ENCODE data around the gene SNX9.
A peak's percentile ranks its signal among the peaks of the same experiment; 100 is the strongest.

Gene SNX9

DNA sequence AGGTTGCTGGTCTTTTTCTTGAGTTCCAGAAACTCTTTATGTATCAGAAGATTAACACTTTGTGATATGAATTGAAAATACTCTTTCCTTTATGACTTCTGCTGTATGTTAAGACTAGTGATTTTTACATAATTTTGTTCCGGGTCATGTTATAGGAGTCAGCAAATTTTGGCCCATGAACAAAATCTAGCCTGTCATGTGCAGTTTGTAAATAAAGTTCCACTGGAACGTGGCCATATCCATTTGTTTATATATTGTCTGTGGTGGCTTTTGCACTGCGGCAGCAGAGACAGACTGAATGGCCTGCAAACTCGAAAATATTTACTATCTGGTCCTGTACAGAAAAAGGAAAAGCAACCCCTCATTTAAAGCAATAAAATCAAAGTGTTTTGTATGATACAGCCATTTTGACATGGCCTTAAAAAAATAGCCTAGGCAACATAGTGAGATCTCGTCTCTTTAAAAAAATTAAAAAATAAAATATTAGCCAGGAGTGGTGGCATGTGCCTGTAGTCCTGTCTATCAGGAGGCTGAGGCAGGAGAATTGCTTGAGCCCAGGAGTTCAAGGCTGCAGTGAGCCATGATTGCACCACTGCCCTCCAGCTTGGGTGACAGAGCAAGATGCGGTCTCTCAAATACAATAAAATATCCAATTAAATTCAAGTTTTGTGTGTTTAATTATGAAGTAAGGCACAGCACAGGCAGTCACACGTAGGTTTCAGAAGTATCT, 36.9 kb downstream of the SNX9 start:
- H3K9me2 ChIP-seq (replicated peaks; ENCODE audit: low read depth, low read length) = no peaks in the 10 kb centered on the region
- no peak overlapping the region for H3K9ac ChIP-seq (ENCODE audit: low read depth, low read length, poor library complexity, severe bottlenecking)
- H3K79me2 ChIP-seq (ENCODE audit: insufficient read depth, low read length) = no peaks in the 10 kb centered on the region
- H3K4me2 ChIP-seq (ENCODE audit: low read depth, low read length, poor library complexity, severe bottlenecking) = no peak overlapping the region
- TF ChIP-seq, protein P1, sequence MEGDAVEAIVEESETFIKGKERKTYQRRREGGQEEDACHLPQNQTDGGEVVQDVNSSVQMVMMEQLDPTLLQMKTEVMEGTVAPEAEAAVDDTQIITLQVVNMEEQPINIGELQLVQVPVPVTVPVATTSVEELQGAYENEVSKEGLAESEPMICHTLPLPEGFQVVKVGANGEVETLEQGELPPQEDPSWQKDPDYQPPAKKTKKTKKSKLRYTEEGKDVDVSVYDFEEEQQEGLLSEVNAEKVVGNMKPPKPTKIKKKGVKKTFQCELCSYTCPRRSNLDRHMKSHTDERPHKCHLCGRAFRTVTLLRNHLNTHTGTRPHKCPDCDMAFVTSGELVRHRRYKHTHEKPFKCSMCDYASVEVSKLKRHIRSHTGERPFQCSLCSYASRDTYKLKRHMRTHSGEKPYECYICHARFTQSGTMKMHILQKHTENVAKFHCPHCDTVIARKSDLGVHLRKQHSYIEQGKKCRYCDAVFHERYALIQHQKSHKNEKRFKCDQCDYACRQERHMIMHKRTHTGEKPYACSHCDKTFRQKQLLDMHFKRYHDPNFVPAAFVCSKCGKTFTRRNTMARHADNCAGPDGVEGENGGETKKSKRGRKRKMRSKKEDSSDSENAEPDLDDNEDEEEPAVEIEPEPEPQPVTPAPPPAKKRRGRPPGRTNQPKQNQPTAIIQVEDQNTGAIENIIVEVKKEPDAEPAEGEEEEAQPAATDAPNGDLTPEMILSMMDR (conservative IDR thresholded peaks at IDR 0.05; ENCODE audit: low read length) = no peak
- TF ChIP-seq EZH2phosphoT487 (IDR thresholded peaks at IDR 0.05; ENCODE audit: borderline replicate concordance) = no peak
- peaks cover 93% of the 10 kb centered on the region for H3K27me3 ChIP-seq (ENCODE audit: insufficient read depth, low read length, poor library complexity, severe bottlenecking)
- H3F3A ChIP-seq (ENCODE audit: low read depth) = no peaks in the 10 kb centered on the region
- no peak overlapping the region for H3K4me3 ChIP-seq (ENCODE audit: low read length, poor library complexity, severe bottlenecking)
- H2AFZ ChIP-seq (ENCODE audit: low read length) = no peak overlapping the region
- H4K20me1 ChIP-seq (ENCODE audit: insufficient read depth, low read length, poor library complexity, severe bottlenecking) = no peaks in the 10 kb centered on the region
- no peaks in the 10 kb centered on the region for H3K4me1 ChIP-seq (ENCODE audit: insufficient read depth, low read length, poor library complexity, severe bottlenecking)
- H3K9me3 ChIP-seq (ENCODE audit: insufficient read depth, low read depth, low read length) = no peaks in the 10 kb centered on the region
- no peaks in the 10 kb centered on the region for H3K36me3 ChIP-seq (ENCODE audit: insufficient read depth, low read length)

DNA sequence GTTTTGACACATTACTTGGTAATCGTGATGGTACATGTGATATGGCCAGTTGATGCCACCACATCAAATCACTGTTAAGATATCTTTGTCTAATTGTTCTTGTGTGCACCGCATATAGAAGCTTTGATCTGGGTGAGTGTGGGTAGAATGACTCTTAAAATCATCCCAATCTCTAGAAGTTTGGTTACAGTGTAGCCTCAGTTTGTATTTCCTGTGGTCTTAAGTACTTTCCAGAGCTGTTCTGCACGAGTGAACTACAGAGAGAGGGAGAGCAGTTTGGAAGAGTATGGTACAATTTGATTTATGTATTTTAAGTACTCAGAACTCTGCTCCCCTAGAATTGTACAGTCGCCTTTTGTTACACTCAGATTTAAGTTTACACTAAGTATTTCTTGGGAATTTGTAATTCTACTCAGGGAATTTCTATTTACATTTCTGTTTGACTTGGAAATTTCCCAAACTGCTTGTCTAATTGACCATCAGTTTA, 37.5 kb downstream of the SNX9 start:
- H3K4me3 ChIP-seq (ENCODE audit: low read length, poor library complexity, severe bottlenecking) = no peak overlapping the region
- TF ChIP-seq, protein P1 (conservative IDR thresholded peaks at IDR 0.05; ENCODE audit: low read length) = no peak
- peak; percentile 55 for TF ChIP-seq EZH2phosphoT487 (IDR thresholded peaks at IDR 0.05; ENCODE audit: borderline replicate concordance)
- H2AFZ ChIP-seq (ENCODE audit: low read length) = no peak overlapping the region
- no peaks in the 10 kb centered on the region for H3K9me2 ChIP-seq (replicated peaks; ENCODE audit: low read depth, low read length)
- H3K4me1 ChIP-seq (ENCODE audit: insufficient read depth, low read length, poor library complexity, severe bottlenecking) = no peaks in the 10 kb centered on the region
- no peaks in the 10 kb centered on the region for H3K36me3 ChIP-seq (ENCODE audit: insufficient read depth, low read length)
- H4K20me1 ChIP-seq (ENCODE audit: insufficient read depth, low read length, poor library complexity, severe bottlenecking) = no peaks in the 10 kb centered on the region
- H3K9ac ChIP-seq (ENCODE audit: low read depth, low read length, poor library complexity, severe bottlenecking) = no peak overlapping the region
- no peaks in the 10 kb centered on the region for H3F3A ChIP-seq (ENCODE audit: low read depth)
- no peaks in the 10 kb centered on the region for H3K9me3 ChIP-seq (ENCODE audit: insufficient read depth, low read depth, low read length)
- no peaks in the 10 kb centered on the region for H3K79me2 ChIP-seq (ENCODE audit: insufficient read depth, low read length)
- no peak overlapping the region for H3K4me2 ChIP-seq (ENCODE audit: low read depth, low read length, poor library complexity, severe bottlenecking)
- H3K27me3 ChIP-seq (ENCODE audit: insufficient read depth, low read length, poor library complexity, severe bottlenecking) = peaks cover 93% of the 10 kb centered on the region

DNA sequence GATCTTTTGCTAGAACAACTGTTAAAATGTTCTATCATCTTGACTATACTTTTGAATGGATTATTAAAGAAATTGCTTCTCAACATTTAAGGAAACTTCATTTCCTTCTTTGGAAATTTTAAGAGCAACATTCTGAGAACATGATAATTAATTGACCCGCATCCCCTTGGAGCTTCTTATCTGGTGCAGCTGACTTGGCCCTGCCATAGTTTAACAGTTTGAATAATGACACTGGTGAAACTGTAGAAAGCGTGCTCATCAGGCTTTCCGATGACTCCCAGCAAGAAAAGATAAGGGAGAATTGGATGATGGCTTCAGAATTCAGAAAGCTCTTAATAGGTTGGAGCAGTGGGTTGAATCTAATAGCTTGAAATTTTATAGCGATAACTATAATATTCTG, 38.1 kb downstream of the SNX9 start:
- Histone ChIP-seq H3K9me2 (replicated peaks; ENCODE audit: low read depth, low read length) (no peaks in the 10 kb centered on the region), H3K9ac (ENCODE audit: low read depth, low read length, poor library complexity, severe bottlenecking) (no peak overlapping the region), H3K4me2 (ENCODE audit: low read depth, low read length, poor library complexity, severe bottlenecking) (no peak overlapping the region), H3K4me3 (ENCODE audit: low read length, poor library complexity, severe bottlenecking) (no peak overlapping the region), H3K4me1 (ENCODE audit: insufficient read depth, low read length, poor library complexity, severe bottlenecking) (no peaks in the 10 kb centered on the region), H4K20me1 (ENCODE audit: insufficient read depth, low read length, poor library complexity, severe bottlenecking) (no peaks in the 10 kb centered on the region), H3K36me3 (ENCODE audit: insufficient read depth, low read length) (no peaks in the 10 kb centered on the region), H2AFZ (ENCODE audit: low read length) (no peak overlapping the region), H3F3A (ENCODE audit: low read depth) (no peaks in the 10 kb centered on the region), H3K27me3 (ENCODE audit: insufficient read depth, low read length, poor library complexity, severe bottlenecking) (peaks cover 93% of the 10 kb centered on the region), H3K9me3 (ENCODE audit: insufficient read depth, low read depth, low read length) (no peaks in the 10 kb centered on the region), H3K79me2 (ENCODE audit: insufficient read depth, low read length) (no peaks in the 10 kb centered on the region)
- TF ChIP-seq, protein P1 (conservative IDR thresholded peaks at IDR 0.05; ENCODE audit: low read length) = no peak
- no peak for TF ChIP-seq EZH2phosphoT487 (IDR thresholded peaks at IDR 0.05; ENCODE audit: borderline replicate concordance)
